ENCODE measurements around the gene BUD31.

DNA sequence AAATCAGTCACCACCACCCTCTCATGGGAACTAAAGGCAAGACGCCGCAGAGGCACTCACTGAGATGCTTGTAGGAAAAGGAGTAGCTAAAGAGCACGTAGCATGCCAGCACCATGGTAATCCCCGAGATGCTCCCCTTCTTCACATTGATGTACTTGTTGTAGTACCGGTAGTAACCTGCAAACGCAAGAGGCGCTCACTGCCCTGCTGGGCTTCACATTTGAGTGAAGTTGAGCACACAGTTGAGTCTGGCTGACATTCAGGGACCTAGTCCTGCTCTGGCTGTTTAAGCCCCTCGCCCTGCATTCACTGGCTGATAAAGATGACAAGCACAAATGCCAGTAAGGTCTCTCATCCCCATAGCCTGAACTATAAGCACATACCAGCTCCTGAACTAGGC, 50.3 kb downstream of the BUD31 start:
- TF ChIP-seq, protein P1, sequence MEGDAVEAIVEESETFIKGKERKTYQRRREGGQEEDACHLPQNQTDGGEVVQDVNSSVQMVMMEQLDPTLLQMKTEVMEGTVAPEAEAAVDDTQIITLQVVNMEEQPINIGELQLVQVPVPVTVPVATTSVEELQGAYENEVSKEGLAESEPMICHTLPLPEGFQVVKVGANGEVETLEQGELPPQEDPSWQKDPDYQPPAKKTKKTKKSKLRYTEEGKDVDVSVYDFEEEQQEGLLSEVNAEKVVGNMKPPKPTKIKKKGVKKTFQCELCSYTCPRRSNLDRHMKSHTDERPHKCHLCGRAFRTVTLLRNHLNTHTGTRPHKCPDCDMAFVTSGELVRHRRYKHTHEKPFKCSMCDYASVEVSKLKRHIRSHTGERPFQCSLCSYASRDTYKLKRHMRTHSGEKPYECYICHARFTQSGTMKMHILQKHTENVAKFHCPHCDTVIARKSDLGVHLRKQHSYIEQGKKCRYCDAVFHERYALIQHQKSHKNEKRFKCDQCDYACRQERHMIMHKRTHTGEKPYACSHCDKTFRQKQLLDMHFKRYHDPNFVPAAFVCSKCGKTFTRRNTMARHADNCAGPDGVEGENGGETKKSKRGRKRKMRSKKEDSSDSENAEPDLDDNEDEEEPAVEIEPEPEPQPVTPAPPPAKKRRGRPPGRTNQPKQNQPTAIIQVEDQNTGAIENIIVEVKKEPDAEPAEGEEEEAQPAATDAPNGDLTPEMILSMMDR (IDR thresholded peaks at IDR 0.05), result peak in 3 of 12 donors; percentile 19 to 34 (median 23)
- TF ChIP-seq POLR2A (IDR thresholded peaks at IDR 0.05), result no peak
